ENCODE measurements around the gene RBM33. TPM values are rescaled to one million over a fixed set of nuclear protein-coding genes. Genes with fewer than 3 reads are reported as not detected.

The RBM33 gene
- total RNA-seq, 1 experiment from 2014 or later = 34.4 TPM

- no peak for DNase-seq
- peaks cover 38% of the 10 kb centered on the region; the same call in 1 of the 2 replicates for H3K36me3 ChIP-seq (ENCODE audit: insufficient read depth, low read length)
- no peak overlapping the region for H3K9ac ChIP-seq (ENCODE audit: low read length)
- no peaks in the 10 kb centered on the region for H3K9me3 ChIP-seq (ENCODE audit: low read length)
- H3K27ac ChIP-seq (ENCODE audit: low read length) = no peak overlapping the region
- no peak overlapping the region for H3K4me2 ChIP-seq (ENCODE audit: low read depth, low read length, poor library complexity, severe bottlenecking)
- H3K4me3 ChIP-seq (ENCODE audit: low read length) = no peak overlapping the region
- H3K79me2 ChIP-seq (ENCODE audit: low read length) = peaks cover 62% of the 10 kb centered on the region
- peaks cover 8% of the 10 kb centered on the region for H3K4me1 ChIP-seq (ENCODE audit: low read length)
- H4K20me1 ChIP-seq (ENCODE audit: insufficient read depth, low read depth, low read length) = peaks cover 15% of the 10 kb centered on the region; the same call in 1 of the 2 replicates
- H2AFZ ChIP-seq (ENCODE audit: low read length) = no peak overlapping the region
- no peaks in the 10 kb centered on the region for H3K9me2 ChIP-seq (replicated peaks; ENCODE audit: insufficient read depth, low read length)
- no peaks in the 10 kb centered on the region for H3K27me3 ChIP-seq (ENCODE audit: low read length)
These were observed 93.1 kb downstream of the RBM33 start for GRCh38 chr7:155737590-155737989.

DNA sequence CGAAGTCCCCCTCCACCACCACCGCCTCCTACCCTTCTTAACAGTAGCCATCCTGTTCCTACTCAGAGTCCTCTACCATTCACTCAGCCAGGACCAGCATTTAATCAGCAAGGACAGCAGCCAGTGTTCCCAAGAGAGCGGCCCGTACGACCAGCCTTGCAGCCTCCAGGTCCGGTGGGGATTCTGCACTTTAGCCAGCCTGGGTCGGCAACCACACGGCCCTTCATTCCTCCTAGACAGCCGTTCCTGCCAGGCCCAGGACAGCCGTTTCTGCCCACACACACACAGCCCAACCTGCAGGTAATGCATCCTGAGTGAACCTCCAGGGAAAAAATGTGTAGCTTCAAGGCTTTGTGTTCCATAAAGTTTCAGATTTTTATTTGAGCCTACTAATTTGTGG, 93.6 kb downstream of the RBM33 start:
- no peak overlapping the region for H3K4me3 ChIP-seq (ENCODE audit: low read length)
- H3K4me1 ChIP-seq (ENCODE audit: low read length) = peaks cover 8% of the 10 kb centered on the region
- H4K20me1 ChIP-seq (ENCODE audit: insufficient read depth, low read depth, low read length) = peaks cover 15% of the 10 kb centered on the region; the same call in 1 of the 2 replicates
- no peak overlapping the region for H3K4me2 ChIP-seq (ENCODE audit: low read depth, low read length, poor library complexity, severe bottlenecking)
- H3K9me3 ChIP-seq (ENCODE audit: low read length) = no peaks in the 10 kb centered on the region
- H3K27me3 ChIP-seq (ENCODE audit: low read length) = no peaks in the 10 kb centered on the region
- no peaks in the 10 kb centered on the region for H3K9me2 ChIP-seq (replicated peaks; ENCODE audit: insufficient read depth, low read length)
- no peak overlapping the region for H3K27ac ChIP-seq (ENCODE audit: low read length)
- peaks cover 43% of the 10 kb centered on the region; the same call in 1 of the 2 replicates for H3K36me3 ChIP-seq (ENCODE audit: insufficient read depth, low read length)
- no peak for DNase-seq
- H3K9ac ChIP-seq (ENCODE audit: low read length) = no peak overlapping the region
- no peak overlapping the region for H2AFZ ChIP-seq (ENCODE audit: low read length)
- H3K79me2 ChIP-seq (ENCODE audit: low read length) = peaks cover 61% of the 10 kb centered on the region

GRCh38 chr7:155738652-155739537, 94.4 kb downstream of the RBM33 start:
- no peaks in the 10 kb centered on the region for H3K9me2 ChIP-seq (replicated peaks; ENCODE audit: insufficient read depth, low read length)
- H3K27me3 ChIP-seq (ENCODE audit: low read length) = no peaks in the 10 kb centered on the region
- H2AFZ ChIP-seq (ENCODE audit: low read length) = no peak overlapping the region
- no peak overlapping the region for H3K4me3 ChIP-seq (ENCODE audit: low read length)
- H3K9ac ChIP-seq (ENCODE audit: low read length) = no peak overlapping the region
- H3K9me3 ChIP-seq (ENCODE audit: low read length) = no peaks in the 10 kb centered on the region
- H4K20me1 ChIP-seq (ENCODE audit: insufficient read depth, low read depth, low read length) = peaks cover 15% of the 10 kb centered on the region; the same call in 1 of the 2 replicates
- H3K4me1 ChIP-seq (ENCODE audit: low read length) = peaks cover 8% of the 10 kb centered on the region
- DNase-seq = peak; percentile 90
- H3K79me2 ChIP-seq (ENCODE audit: low read length) = peaks cover 57% of the 10 kb centered on the region
- no peak overlapping the region for H3K4me2 ChIP-seq (ENCODE audit: low read depth, low read length, poor library complexity, severe bottlenecking)
- H3K27ac ChIP-seq (ENCODE audit: low read length) = no peak overlapping the region
- H3K36me3 ChIP-seq (ENCODE audit: insufficient read depth, low read length) = peaks cover 47% of the 10 kb centered on the region; the same call in 1 of the 2 replicates

GRCh38 chr7:155739538-155740143, 95.2 kb downstream of the RBM33 start:
- Histone ChIP-seq H3K27me3 (ENCODE audit: low read length) (no peaks in the 10 kb centered on the region), H2AFZ (ENCODE audit: low read length) (no peak overlapping the region), H3K36me3 (ENCODE audit: insufficient read depth, low read length) (peaks cover 54% of the 10 kb centered on the region; the same call in 1 of the 2 replicates), H4K20me1 (ENCODE audit: insufficient read depth, low read depth, low read length) (peaks cover 15% of the 10 kb centered on the region; the same call in 1 of the 2 replicates), H3K79me2 (ENCODE audit: low read length) (peaks cover 57% of the 10 kb centered on the region), H3K9ac (ENCODE audit: low read length) (no peak overlapping the region), H3K4me3 (ENCODE audit: low read length) (no peak overlapping the region), H3K4me2 (ENCODE audit: low read depth, low read length, poor library complexity, severe bottlenecking) (no peak overlapping the region), H3K9me3 (ENCODE audit: low read length) (no peaks in the 10 kb centered on the region), H3K4me1 (ENCODE audit: low read length) (peaks cover 8% of the 10 kb centered on the region), H3K9me2 (replicated peaks; ENCODE audit: insufficient read depth, low read length) (no peaks in the 10 kb centered on the region), H3K27ac (ENCODE audit: low read length) (no peak overlapping the region)
- DNase-seq = no peak

GRCh38 chr7:155741082-155741481, 96.6 kb downstream of the RBM33 start:
- no peak overlapping the region for H3K4me2 ChIP-seq (ENCODE audit: low read depth, low read length, poor library complexity, severe bottlenecking)
- H3K36me3 ChIP-seq (ENCODE audit: insufficient read depth, low read length) = peaks cover 62% of the 10 kb centered on the region; the same call in 1 of the 2 replicates
- H3K4me3 ChIP-seq (ENCODE audit: low read length) = no peak overlapping the region
- H3K9ac ChIP-seq (ENCODE audit: low read length) = no peak overlapping the region
- H3K27me3 ChIP-seq (ENCODE audit: low read length) = no peaks in the 10 kb centered on the region
- H3K9me3 ChIP-seq (ENCODE audit: low read length) = no peaks in the 10 kb centered on the region
- no peak for DNase-seq
- peaks cover 14% of the 10 kb centered on the region; the same call in 1 of the 2 replicates for H4K20me1 ChIP-seq (ENCODE audit: insufficient read depth, low read depth, low read length)
- H2AFZ ChIP-seq (ENCODE audit: low read length) = no peak overlapping the region
- H3K27ac ChIP-seq (ENCODE audit: low read length) = no peak overlapping the region
- peaks cover 58% of the 10 kb centered on the region for H3K79me2 ChIP-seq (ENCODE audit: low read length)
- H3K4me1 ChIP-seq (ENCODE audit: low read length) = peaks cover 4% of the 10 kb centered on the region
- no peaks in the 10 kb centered on the region for H3K9me2 ChIP-seq (replicated peaks; ENCODE audit: insufficient read depth, low read length)

- Histone ChIP-seq H3K9me3 (ENCODE audit: low read length) (no peaks in the 10 kb centered on the region), H3K9ac (ENCODE audit: low read length) (no peak overlapping the region), H2AFZ (ENCODE audit: low read length) (no peak overlapping the region), H3K79me2 (ENCODE audit: low read length) (peaks cover 58% of the 10 kb centered on the region), H4K20me1 (ENCODE audit: insufficient read depth, low read depth, low read length) (peaks cover 9% of the 10 kb centered on the region; the same call in 1 of the 2 replicates), H3K27ac (ENCODE audit: low read length) (no peak overlapping the region), H3K36me3 (ENCODE audit: insufficient read depth, low read length) (peaks cover 62% of the 10 kb centered on the region; the same call in 1 of the 2 replicates), H3K4me1 (ENCODE audit: low read length) (no peaks in the 10 kb centered on the region; the same call in 1 of the 2 replicates), H3K9me2 (replicated peaks; ENCODE audit: insufficient read depth, low read length) (no peaks in the 10 kb centered on the region), H3K4me3 (ENCODE audit: low read length) (no peak overlapping the region), H3K27me3 (ENCODE audit: low read length) (no peaks in the 10 kb centered on the region), H3K4me2 (ENCODE audit: low read depth, low read length, poor library complexity, severe bottlenecking) (no peak overlapping the region)
- DNase-seq = no peak
These were observed 97.3 kb downstream of the RBM33 start for GRCh38 chr7:155741805-155742204.

GRCh38 chr7:155743177-155743576, 98.7 kb downstream of the RBM33 start:
- Histone ChIP-seq H3K4me1 (ENCODE audit: low read length) (peaks cover 11% of the 10 kb centered on the region), H2AFZ (ENCODE audit: low read length) (no peak overlapping the region), H3K9me2 (replicated peaks; ENCODE audit: insufficient read depth, low read length) (no peaks in the 10 kb centered on the region), H3K9ac (ENCODE audit: low read length) (no peak overlapping the region), H3K27ac (ENCODE audit: low read length) (no peak overlapping the region), H3K36me3 (ENCODE audit: insufficient read depth, low read length) (peaks cover 65% of the 10 kb centered on the region; the same call in 1 of the 2 replicates), H3K27me3 (ENCODE audit: low read length) (no peaks in the 10 kb centered on the region), H3K4me3 (ENCODE audit: low read length) (no peak overlapping the region), H3K9me3 (ENCODE audit: low read length) (no peaks in the 10 kb centered on the region), H4K20me1 (ENCODE audit: insufficient read depth, low read depth, low read length) (peaks cover 2% of the 10 kb centered on the region; the same call in 1 of the 2 replicates), H3K79me2 (ENCODE audit: low read length) (peaks cover 72% of the 10 kb centered on the region), H3K4me2 (ENCODE audit: low read depth, low read length, poor library complexity, severe bottlenecking) (no peak overlapping the region)
- DNase-seq = no peak
